Measurements from ENCODE around the gene TRPV5. TPM values are rescaled to one million over a fixed set of nuclear protein-coding genes. Genes with fewer than 3 reads are reported as not detected.

The TRPV5 gene
- total and polyA plus RNA-seq, 2 of the 8 experiments (the other 6 are each of a cell fraction or from before 2014, with no cell fraction given) = 0.03 TPM; not detected in 1

GRCh38 chr7:142873871-142874270, 59.7 kb downstream of the TRPV5 start:
- Histone ChIP-seq H4K91ac (replicated peaks; ENCODE audit: insufficient read length, low read length) (no peak overlapping the region), H3K9me3 (ENCODE audit: insufficient read depth in 2 of 2, low read depth in 1 of 2, low read length in 1 of 2) (no peaks in the 10 kb centered on the region), H3K36me3 (ENCODE audit: control insufficient read depth in 2 of 4, insufficient read depth in 4 of 4, low read length in 3 of 4) (no peaks in the 10 kb centered on the region), H3K9ac (replicated peaks in 1 of 4; ENCODE audit: extremely low read depth in 1 of 4, low read depth in 3 of 4, low read length in 3 of 4) (no peak overlapping the region), H3K79me2 (ENCODE audit: control insufficient read depth in 1 of 2, insufficient read depth in 2 of 2, low read length in 2 of 2) (no peaks in the 10 kb centered on the region), H3K4me2 (ENCODE audit: insufficient read depth in 1 of 2, low read depth in 2 of 2, low read length in 2 of 2) (no peak overlapping the region), H3K27me3 (replicated peaks in 1 of 4; ENCODE audit: control insufficient read depth in 3 of 4, extremely low read depth in 1 of 4, insufficient read depth in 3 of 4, low read length in 3 of 4) (no peaks in the 10 kb centered on the region; a peak in 1 of 7 replicates), H3K56ac (replicated peaks; ENCODE audit: insufficient read length, low read depth, low read length) (no peak overlapping the region), H2BK12ac (ENCODE audit: low read depth, low read length) (no peak overlapping the region), H2BK5ac (ENCODE audit: low read depth, low read length) (no peak overlapping the region), H3K4ac (replicated peaks; ENCODE audit: insufficient read length, low read depth, low read length) (no peak overlapping the region), H3K14ac (ENCODE audit: insufficient read length) (no peak overlapping the region), H3K4me1 (replicated peaks in 1 of 4; ENCODE audit: control insufficient read depth in 3 of 4, insufficient read depth in 4 of 4, low read length in 3 of 4) (no peaks in the 10 kb centered on the region; a peak in 1 of 7 replicates), H4K8ac (ENCODE audit: extremely low read depth, insufficient read depth, low read length) (no peak overlapping the region), H2BK120ac (replicated peaks; ENCODE audit: low read depth, low read length) (no peak overlapping the region), H3K79me1 (ENCODE audit: low read depth, low read length) (no peaks in the 10 kb centered on the region; the same call in 1 of the 2 replicates), H3K18ac (ENCODE audit: extremely low read depth, low read length) (no peak overlapping the region), H2AFZ (ENCODE audit: low read length) (no peak overlapping the region), H2BK15ac (ENCODE audit: low read length) (no peak overlapping the region), H3K23me2 (ENCODE audit: low read depth, low read length) (no peaks in the 10 kb centered on the region), H3K23ac (ENCODE audit: insufficient read length) (no peak overlapping the region), H2BK20ac (ENCODE audit: low read length) (no peak overlapping the region), H3K4me3 (ENCODE audit: extremely low read depth in 1 of 4, insufficient read depth in 2 of 4, low read depth in 3 of 4, low read length in 4 of 4) (no peak overlapping the region), H4K5ac (ENCODE audit: insufficient read length, low read depth, low read length) (no peak overlapping the region), H2AK5ac (ENCODE audit: low read depth, low read length) (no peak overlapping the region), H4K20me1 (replicated peaks in 1 of 2; ENCODE audit: control insufficient read depth in 1 of 2, insufficient read depth in 2 of 2, low read length in 2 of 2) (no peaks in the 10 kb centered on the region), H3K27ac (ENCODE audit: low read depth, low read length) (no peak overlapping the region)
- ChIA-PET POLR2A (ENCODE audit: partially characterized antibody) (interaction anchor here (1.0 kb wide), 1 partner anchor 8 kb away, joined by 3 read pairs; no protein-coding TSS in a partner anchor), CTCF (ENCODE audit: partially characterized antibody) (interaction anchor here (0.6 to 13.9 kb wide), 44 partner anchors 7 to 435 kb away, joined by 3 to 332 read pairs (median 6); partner anchors contain the start of genes EPHB6, KEL, TRPV5 and TRPV6)
- FAIRE-seq (no peak), DNase-seq (ENCODE audit: low read depth in 1 of 2, low spot score in 2 of 2) (no peak)
- TF ChIP-seq TBP (IDR thresholded peaks at IDR 0.05; ENCODE audit: low read depth, low read length) = no peak
- 74% methylated on average over 5 of the region's 5 CpGs; no CpG with 5 or more reads in 1 of the 2 experiments for WGBS, 2 experiments (ENCODE audit: extremely low coverage in 1 of 2, insufficient coverage in 1 of 2, insufficient read length in 1 of 2, insufficient replicate concordance in 2 of 2, low coverage in 1 of 2, low lambda C conversion rate in 2 of 2, missing lambda C conversion rate in 1 of 2)

All from H1 (cell line).